PC-9 (cell line): ENCODE results near the gene TANC1. TPM values are rescaled to one million over a fixed set of nuclear protein-coding genes. Genes with fewer than 3 reads are reported as not detected.

ENCODE experiments used
- BruUV-seq: library from RNA; stranded (reverse); fragments of 400-500 nt; replicated peaks from 2 replicates; lab custom pipeline; 2021; lab: Mats Ljungman, UMichigan
- CTCF ChIA-PET: fragments of 300-600 bp; sonication (Branson Sonifier 250); formaldehyde crosslinking; loops from one replicate; lab custom pipeline; 2022; ENCODE audit warnings: antibody characterized with exemption; lab: Charles Lee
- POLR2A ChIA-PET: fragments of 300-600 bp; sonication (Branson Sonifier 250); formaldehyde crosslinking; loops from one replicate; lab custom pipeline; 2022; ENCODE audit warnings: antibody characterized with exemption; ENCODE audit not compliant: unreplicated experiment; lab: Charles Lee
- DNase-seq, 2 experiments: peaks; one replicate each; pipeline versions ENCODE4 v3.0.0 to v3.0.0-alpha.2; 2015 to 2022; ENCODE audit warnings: mixed read lengths in 1 of 2
- H2AFZ ChIP-seq: fragments of 200-600 bp; sonication (generic); 2 replicates; pipeline ENCODE4 v1.8.1; 2017; ENCODE audit warnings: antibody characterized with exemption
- H3F3A ChIP-seq: fragments of 200-600 bp; sonication (generic); 2 replicates; pipeline ENCODE4 v1.8.1; 2017; ENCODE audit warnings: antibody characterized with exemption, mild to moderate bottlenecking, low read depth; ENCODE audit not compliant: insufficient read depth
- H3K27ac ChIP-seq: fragments of 200-600 bp; sonication (generic); 2 replicates; pipeline ENCODE4 v1.6.1; 2016; ENCODE audit warnings: mixed run types
- H3K27me3 ChIP-seq: fragments of 200-600 bp; sonication (generic); 2 replicates; pipeline ENCODE4 v1.6.1; 2016; ENCODE audit warnings: low read depth, mixed run types; ENCODE audit not compliant: insufficient read depth
- H3K36me3 ChIP-seq: fragments of 200-600 bp; sonication (generic); 2 replicates; pipeline ENCODE4 v1.6.1; 2016; ENCODE audit warnings: low read depth, mixed run types
- H3K4me1 ChIP-seq: fragments of 200-600 bp; sonication (generic); replicated peaks from 2 replicates; pipeline ENCODE4 v1.6.1; 2016; ENCODE audit warnings: mixed run types; ENCODE audit not compliant: insufficient read depth
- H3K4me2 ChIP-seq: fragments of 200-600 bp; sonication (generic); 2 replicates; pipeline ENCODE4 v1.6.1; 2017; ENCODE audit warnings: mixed run types
- H3K4me3 ChIP-seq: fragments of 200-600 bp; sonication (generic); 2 replicates; pipeline ENCODE4 v1.6.1; 2016; ENCODE audit warnings: mixed run types
- H3K79me2 ChIP-seq: fragments of 200-600 bp; sonication (generic); 2 replicates; pipeline ENCODE4 v1.6.1; 2017; ENCODE audit warnings: low read depth, mixed run types
- H3K9me2 ChIP-seq: fragments of 200-600 bp; sonication (generic); 2 replicates; pipeline ENCODE4 v1.8.1; 2017; ENCODE audit warnings: mild to moderate bottlenecking; ENCODE audit not compliant: insufficient read depth
- H3K9me3 ChIP-seq: fragments of 200-600 bp; sonication (generic); 2 replicates; pipeline ENCODE4 v1.8.1; 2016; ENCODE audit warnings: low read depth; ENCODE audit not compliant: insufficient read depth
- H4K20me1 ChIP-seq: fragments of 200-600 bp; sonication (generic); 2 replicates; pipeline ENCODE4 v1.8.1; 2017; ENCODE audit not compliant: insufficient read depth
- CTCF ChIP-seq: fragments of 200-600 bp; sonication (generic); conservative IDR thresholded peaks from 2 replicates; pipeline ENCODE4 v1.6.1; 2017; ENCODE audit warnings: mixed run types, antibody characterized with exemption, mild to moderate bottlenecking, moderate library complexity
- EZH2 ChIP-seq: fragments of 200-600 bp; sonication (generic); IDR thresholded peaks from 2 replicates; pipeline ENCODE4 v1.8.0; 2017; ENCODE audit warnings: antibody characterized with exemption, low read depth
- intact Hi-C: fragments of 100-400 bp; cut with micrococcal nuclease; formaldehyde crosslinking; loops from one replicate; pipeline ENCODE4 v1.10.0; 2022; ENCODE audit not compliant: unreplicated experiment
- total RNA-seq: library from RNA; stranded (reverse); gene quantifications from 2 replicates; pipeline ENCODE4 v1.2.3, GENCODE V29; 2021

Gene TANC1
- total RNA-seq, 1 experiment from 2014 or later, result 26.0 TPM

GRCh38 chr2:159026170-159026569 lies 57.7 kb downstream of the TANC1 start:
- Histone ChIP-seq H2AFZ (no peak overlapping the region), H3K4me3 (no peak overlapping the region), H4K20me1 (no peaks in the 10 kb centered on the region), H3K4me1 (peaks cover 21% of the 10 kb centered on the region), H3K79me2 (peaks cover 26% of the 10 kb centered on the region), H3K4me2 (no peak overlapping the region), H3K9me3 (no peaks in the 10 kb centered on the region), H3K36me3 (no peaks in the 10 kb centered on the region), H3K27ac (no peak overlapping the region), H3K27me3 (no peaks in the 10 kb centered on the region), H3F3A (peaks cover 15% of the 10 kb centered on the region), H3K9me2 (no peaks in the 10 kb centered on the region)
- ChIA-PET CTCF (interaction anchor here (0.7 kb wide), 1 partner anchor 123 kb away, joined by 4 read pairs; no protein-coding TSS in a partner anchor), POLR2A (no interaction called here)
- intact Hi-C loops, result no loop called here
- BruUV-seq, result no TSS peak
- DNase-seq, result no peak
- no peak for TF ChIP-seq EZH2
- TF ChIP-seq CTCF, result no peak

- Histone ChIP-seq H3K27me3 (no peaks in the 10 kb centered on the region), H3K27ac (no peak overlapping the region), H3K79me2 (peaks cover 51% of the 10 kb centered on the region), H3K9me3 (no peaks in the 10 kb centered on the region), H3K4me2 (no peak overlapping the region), H3K9me2 (no peaks in the 10 kb centered on the region), H3K36me3 (no peaks in the 10 kb centered on the region), H4K20me1 (no peaks in the 10 kb centered on the region), H3K4me3 (no peak overlapping the region), H3F3A (peaks cover 21% of the 10 kb centered on the region), H3K4me1 (peaks cover 32% of the 10 kb centered on the region), H2AFZ (no peak overlapping the region)
- BruUV-seq, result no TSS peak
- TF ChIP-seq CTCF (no peak), EZH2 (no peak)
- intact Hi-C loops, result no loop called here
- no peak for DNase-seq
- ChIA-PET CTCF (no interaction called here), POLR2A (no interaction called here)
Measured at GRCh38 chr2:159028776-159029175, 60.3 kb downstream of the TANC1 start.

- Histone ChIP-seq H3K27me3 (no peaks in the 10 kb centered on the region), H3K4me2 (peak overlapping the region; percentile 69), H3K79me2 (peaks cover 56% of the 10 kb centered on the region), H3F3A (peaks cover 21% of the 10 kb centered on the region), H3K9me2 (no peaks in the 10 kb centered on the region), H3K9me3 (no peaks in the 10 kb centered on the region), H3K4me1 (peaks cover 32% of the 10 kb centered on the region), H4K20me1 (no peaks in the 10 kb centered on the region), H3K27ac (peak overlapping the region; percentile 73), H3K36me3 (no peaks in the 10 kb centered on the region), H2AFZ (no peak overlapping the region), H3K4me3 (no peak overlapping the region)
- no peak for DNase-seq
- intact Hi-C loops, result loop anchor here (2.0 to 5.0 kb wide), 2 partner anchors 39 to 63 kb away; partner anchors contain the start of gene TANC1
- ChIA-PET POLR2A (interaction anchor here (0.6 to 0.7 kb wide), 2 partner anchors 1035 to 1241 kb away, joined by 3 to 4 read pairs; no protein-coding TSS in a partner anchor), CTCF (no interaction called here)
- TF ChIP-seq EZH2 (no peak), CTCF (no peak)
- BruUV-seq, result no TSS peak
Measured at GRCh38 chr2:159029936-159030335, 61.5 kb downstream of the TANC1 start.
